GM12892 (cell line): ENCODE measurements around the gene IST1.

Experiments
- POLR2A ChIP-seq: IDR thresholded peaks from 2 replicates; pipeline ENCODE4 v1.6.1; 2011; ENCODE audit warnings: low read depth, low read length, control low read depth
- POLR2AphosphoS5 ChIP-seq: IDR thresholded peaks from 2 replicates; pipeline ENCODE4 v1.6.1; 2011; ENCODE audit warnings: low read depth, low read length, control low read depth
- TAF1 ChIP-seq: IDR thresholded peaks from 2 replicates; pipeline ENCODE4 v1.6.1; 2011; ENCODE audit warnings: low read depth, mild to moderate bottlenecking, control low read depth, low read length, borderline replicate concordance

DNA sequence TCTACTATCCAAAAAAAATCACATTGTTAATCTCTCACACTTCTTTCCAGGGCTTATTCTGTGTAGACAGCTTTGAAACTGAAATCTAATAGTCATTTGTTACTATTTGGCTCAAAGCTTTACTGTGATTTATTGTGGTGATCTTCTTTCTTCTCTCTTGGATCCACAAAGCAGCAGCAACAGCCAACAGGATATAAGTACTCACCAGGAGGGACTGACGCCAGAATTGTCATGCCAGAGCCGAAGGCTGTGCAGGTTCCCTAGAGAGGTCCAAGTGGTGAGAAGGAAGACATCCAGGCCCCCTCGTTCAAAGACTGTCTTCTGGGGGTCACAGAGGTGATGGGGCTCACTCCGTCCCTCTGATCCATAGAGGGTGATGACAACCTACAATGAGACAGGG, 71.6 kb downstream of the IST1 start:
- TF ChIP-seq TAF1 (no peak), POLR2A (no peak), POLR2AphosphoS5 (no peak)
